Measurements from ENCODE around the gene SELENOO.
A peak's percentile ranks its signal among the peaks of the same experiment; 100 is the strongest.

DNA sequence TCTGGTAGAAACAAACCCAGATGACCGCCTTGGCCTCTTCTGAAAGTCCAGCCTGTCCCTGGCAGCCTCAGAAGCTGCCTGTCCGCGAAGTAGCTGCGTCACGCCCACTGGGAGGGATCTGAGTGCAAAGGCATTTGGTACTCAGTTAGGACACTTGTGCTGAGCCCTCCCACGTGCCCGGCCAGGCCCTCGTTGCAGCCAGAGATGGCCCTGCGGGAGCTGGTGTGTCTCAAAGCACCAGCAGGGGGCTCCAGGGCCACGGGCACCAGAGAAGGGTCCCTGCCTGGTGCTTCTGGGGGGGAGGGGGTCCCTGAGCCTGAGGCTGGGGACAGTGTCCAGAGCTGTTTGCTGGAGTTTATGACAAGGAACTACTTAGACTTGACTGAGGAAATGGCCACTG lies 5.8 kb downstream of the SELENOO start:
- TF ChIP-seq, protein P1, sequence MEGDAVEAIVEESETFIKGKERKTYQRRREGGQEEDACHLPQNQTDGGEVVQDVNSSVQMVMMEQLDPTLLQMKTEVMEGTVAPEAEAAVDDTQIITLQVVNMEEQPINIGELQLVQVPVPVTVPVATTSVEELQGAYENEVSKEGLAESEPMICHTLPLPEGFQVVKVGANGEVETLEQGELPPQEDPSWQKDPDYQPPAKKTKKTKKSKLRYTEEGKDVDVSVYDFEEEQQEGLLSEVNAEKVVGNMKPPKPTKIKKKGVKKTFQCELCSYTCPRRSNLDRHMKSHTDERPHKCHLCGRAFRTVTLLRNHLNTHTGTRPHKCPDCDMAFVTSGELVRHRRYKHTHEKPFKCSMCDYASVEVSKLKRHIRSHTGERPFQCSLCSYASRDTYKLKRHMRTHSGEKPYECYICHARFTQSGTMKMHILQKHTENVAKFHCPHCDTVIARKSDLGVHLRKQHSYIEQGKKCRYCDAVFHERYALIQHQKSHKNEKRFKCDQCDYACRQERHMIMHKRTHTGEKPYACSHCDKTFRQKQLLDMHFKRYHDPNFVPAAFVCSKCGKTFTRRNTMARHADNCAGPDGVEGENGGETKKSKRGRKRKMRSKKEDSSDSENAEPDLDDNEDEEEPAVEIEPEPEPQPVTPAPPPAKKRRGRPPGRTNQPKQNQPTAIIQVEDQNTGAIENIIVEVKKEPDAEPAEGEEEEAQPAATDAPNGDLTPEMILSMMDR (CRISPR knock-in tag; IDR thresholded peaks at IDR 0.05) = peak; percentile 63
- TF ChIP-seq NR1H2 (CRISPR knock-in tag; IDR thresholded peaks at IDR 0.05; ENCODE audit: borderline replicate concordance, low read depth) (no peak), ZNF572 (CRISPR knock-in tag; IDR thresholded peaks at IDR 0.05) (no peak), ZNF768 (CRISPR knock-in tag; IDR thresholded peaks at IDR 0.05) (no peak), TRIM24 (CRISPR knock-in tag; IDR thresholded peaks at IDR 0.05) (no peak)
- TF ChIP-seq, protein P2, sequence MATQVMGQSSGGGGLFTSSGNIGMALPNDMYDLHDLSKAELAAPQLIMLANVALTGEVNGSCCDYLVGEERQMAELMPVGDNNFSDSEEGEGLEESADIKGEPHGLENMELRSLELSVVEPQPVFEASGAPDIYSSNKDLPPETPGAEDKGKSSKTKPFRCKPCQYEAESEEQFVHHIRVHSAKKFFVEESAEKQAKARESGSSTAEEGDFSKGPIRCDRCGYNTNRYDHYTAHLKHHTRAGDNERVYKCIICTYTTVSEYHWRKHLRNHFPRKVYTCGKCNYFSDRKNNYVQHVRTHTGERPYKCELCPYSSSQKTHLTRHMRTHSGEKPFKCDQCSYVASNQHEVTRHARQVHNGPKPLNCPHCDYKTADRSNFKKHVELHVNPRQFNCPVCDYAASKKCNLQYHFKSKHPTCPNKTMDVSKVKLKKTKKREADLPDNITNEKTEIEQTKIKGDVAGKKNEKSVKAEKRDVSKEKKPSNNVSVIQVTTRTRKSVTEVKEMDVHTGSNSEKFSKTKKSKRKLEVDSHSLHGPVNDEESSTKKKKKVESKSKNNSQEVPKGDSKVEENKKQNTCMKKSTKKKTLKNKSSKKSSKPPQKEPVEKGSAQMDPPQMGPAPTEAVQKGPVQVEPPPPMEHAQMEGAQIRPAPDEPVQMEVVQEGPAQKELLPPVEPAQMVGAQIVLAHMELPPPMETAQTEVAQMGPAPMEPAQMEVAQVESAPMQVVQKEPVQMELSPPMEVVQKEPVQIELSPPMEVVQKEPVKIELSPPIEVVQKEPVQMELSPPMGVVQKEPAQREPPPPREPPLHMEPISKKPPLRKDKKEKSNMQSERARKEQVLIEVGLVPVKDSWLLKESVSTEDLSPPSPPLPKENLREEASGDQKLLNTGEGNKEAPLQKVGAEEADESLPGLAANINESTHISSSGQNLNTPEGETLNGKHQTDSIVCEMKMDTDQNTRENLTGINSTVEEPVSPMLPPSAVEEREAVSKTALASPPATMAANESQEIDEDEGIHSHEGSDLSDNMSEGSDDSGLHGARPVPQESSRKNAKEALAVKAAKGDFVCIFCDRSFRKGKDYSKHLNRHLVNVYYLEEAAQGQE (IDR thresholded peaks at IDR 0.05; ENCODE audit: borderline replicate concordance in 1 of 2, low read depth in 1 of 2, low read length in 2 of 2) = no peak

All from HepG2 (cell line).